GM18517 (cell line): Measurements from ENCODE around the gene RUSC2.
"Not testable (repeated sequence)": the region's sequence is repeated elsewhere in the genome, so short reads cannot be mapped to it uniquely, and the experiment has no call there.

Experiments used
- ATAC-seq: cut with Tn5 transposase; IDR thresholded peaks from one replicate; pipeline ENCODE4 v1.9.1; 2021; ENCODE audit warnings: mild to moderate bottlenecking, moderate library complexity; ENCODE audit not compliant: unreplicated experiment

RUSC2 gene

DNA sequence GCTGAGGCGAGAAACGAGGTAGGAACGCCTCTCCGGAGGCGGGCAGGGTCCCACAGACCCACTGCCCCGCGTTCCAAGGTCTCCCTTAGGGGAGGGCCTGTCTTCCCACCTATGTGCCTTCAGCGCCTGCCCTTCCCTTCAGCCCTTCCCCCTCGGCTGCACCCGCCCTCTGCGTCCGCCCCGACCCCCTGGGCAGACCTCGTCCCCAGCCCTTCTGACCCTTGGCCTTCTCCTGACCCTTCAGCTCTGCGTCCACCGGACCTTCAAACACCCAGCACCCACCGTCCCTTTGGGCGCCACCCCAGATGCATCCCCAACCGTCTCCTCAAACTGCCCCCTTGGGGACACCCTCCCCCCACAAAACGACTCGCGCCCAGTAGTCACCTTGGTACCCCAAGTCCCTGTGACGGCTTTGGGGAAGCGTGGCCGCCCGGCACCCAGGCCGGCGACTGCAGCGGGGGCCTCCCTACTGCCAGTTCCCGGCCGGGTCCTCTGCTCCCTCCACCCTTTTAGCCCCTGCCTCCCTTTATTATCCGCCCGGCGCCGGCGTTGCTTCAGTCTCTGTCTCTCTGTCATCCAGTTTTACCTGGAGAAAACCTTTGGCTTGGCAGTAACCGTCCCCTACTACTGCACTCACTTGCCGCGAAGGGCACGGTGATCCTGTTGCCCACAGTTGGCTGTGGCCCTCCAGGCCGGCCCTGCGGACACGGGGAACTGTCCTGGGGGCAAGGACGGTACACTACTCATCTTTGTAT is 421 bp downstream of the RUSC2 start:
- ATAC-seq, result no peak

DNA sequence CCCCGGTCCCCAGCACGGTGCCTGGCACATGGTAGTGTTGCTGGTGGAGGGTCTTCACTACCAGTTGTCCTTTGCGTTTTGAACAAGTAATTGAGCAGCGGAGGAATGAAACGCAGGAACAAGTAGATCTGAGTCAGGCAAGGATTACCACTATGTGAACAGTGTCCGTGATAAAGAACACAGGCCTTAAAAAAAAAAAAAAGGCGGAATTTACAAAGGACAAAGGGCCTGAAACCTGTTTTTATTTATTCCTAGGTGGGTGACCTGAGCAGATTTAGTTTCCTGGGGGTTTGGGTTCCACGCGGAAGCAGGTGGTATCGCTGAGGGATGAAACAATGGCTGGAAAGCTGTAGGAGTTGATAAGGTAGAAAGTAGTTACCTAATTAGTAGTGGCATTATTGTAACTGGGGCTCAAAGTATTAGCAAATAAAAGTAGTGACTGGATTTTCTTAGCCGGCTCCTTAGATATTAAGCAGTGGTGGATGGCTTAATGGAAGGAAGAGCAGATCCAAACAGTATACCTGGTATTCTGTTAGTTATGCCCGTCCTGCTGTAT is 1.1 kb downstream of the RUSC2 start:
- no peak for ATAC-seq

DNA sequence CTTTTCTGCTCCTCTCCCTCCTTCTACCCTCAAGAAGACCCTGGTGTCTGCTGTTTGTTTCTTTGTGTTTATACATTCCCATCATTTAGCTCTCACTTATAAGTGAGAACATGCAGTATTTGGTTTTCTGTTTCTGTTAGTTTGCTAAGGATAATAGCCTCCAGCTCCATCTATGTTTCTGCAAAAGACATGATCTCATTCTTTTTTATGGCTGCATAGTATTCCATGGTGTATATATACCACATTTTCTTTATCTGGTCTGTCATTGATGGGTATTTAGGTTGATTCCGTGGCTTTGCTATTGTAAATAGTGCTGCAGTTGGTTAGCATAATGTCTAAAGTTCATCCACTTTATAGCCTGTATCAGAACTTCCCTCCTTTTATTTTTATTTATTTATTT is 3.2 kb downstream of the RUSC2 start:
- ATAC-seq, result not testable (repeated sequence)

DNA sequence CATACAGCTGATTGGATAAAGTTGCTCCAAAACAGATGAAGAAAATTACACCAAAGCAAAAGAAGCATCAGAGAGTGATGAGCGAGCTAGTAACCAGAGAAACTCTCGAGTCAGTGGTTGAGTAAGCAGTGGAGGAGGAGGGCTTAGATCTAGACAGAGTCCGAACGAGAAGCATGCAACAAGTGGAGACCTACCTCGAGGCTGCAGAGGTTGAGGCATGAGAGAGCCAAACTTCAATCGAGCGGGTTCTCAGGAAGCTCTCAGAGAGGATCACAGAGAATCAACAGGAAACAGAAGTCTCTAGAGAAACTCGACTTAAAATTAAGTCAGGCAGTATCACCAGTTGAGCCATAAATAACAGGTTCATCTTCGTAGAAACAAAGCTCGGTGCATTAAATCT is 6.1 kb downstream of the RUSC2 start:
- ATAC-seq, result no peak

DNA sequence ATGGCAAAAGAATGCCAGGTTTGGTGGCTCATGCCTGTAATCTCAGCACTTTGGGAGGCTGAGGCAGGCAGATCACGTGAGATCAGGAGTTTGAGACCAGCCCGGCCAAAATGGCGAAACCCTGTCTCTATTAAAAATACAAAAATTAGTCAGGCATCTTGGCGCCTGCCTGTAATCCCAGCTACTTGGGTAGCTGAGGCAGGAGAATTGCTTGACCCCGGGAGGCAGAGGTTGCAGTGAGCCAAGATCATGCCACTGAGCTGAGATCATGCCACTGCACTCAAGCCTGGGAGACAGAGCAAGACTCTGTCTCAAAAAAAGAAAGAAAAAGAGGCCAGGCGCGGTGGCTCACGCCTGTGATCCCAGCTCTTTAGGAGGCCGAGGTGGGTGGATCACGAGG is 8.3 kb downstream of the RUSC2 start:
- ATAC-seq, result not testable (repeated sequence)

DNA sequence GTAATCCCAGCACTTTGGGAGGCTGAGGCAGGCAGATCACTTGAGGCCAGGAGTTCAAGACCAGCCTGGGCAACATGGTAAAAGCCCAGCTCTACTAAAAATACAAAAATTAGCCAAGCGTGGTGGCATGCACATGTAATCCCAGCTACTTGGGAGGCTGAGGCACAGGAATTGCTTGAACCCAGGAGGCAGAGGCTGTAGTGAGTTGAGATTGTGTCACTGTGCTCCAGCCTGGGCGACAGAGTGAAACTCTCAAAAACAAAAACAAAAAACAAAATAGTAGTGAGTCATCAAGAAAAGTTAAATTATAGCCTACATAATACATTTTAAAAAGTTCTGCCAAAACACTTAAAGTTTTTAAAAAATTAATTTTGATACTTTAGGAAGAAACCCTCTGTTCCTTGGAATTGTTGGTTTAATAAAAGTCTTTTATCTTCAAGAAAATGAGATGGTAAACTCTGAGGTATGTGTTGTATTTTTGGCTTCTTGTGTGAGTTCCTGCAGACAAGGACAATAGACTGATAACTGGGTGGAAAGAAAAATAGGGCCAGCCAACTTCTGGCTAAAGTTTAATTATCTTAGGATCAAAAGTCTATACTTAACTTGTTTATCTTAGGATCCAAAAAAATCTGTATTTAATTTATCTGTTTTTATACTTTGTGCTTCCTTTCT is 9.3 kb downstream of the RUSC2 start:
- ATAC-seq, result no peak

DNA sequence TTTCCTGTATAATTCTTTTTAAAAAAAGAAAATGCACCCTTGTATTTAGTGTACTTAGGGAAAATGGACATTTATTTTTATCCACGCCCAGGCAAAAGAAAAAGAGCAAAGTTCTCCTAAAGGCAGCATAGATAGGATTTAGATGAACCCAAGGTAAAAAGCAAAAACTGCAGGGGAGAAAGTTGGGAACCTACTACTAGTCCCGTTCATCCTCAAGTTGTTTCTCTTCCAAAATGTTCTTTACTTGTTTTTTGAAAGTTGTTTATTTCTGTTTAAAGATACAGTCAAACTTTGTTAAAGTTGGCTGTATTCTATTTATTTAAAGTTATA is 9.8 kb downstream of the RUSC2 start:
- ATAC-seq, result no peak

DNA sequence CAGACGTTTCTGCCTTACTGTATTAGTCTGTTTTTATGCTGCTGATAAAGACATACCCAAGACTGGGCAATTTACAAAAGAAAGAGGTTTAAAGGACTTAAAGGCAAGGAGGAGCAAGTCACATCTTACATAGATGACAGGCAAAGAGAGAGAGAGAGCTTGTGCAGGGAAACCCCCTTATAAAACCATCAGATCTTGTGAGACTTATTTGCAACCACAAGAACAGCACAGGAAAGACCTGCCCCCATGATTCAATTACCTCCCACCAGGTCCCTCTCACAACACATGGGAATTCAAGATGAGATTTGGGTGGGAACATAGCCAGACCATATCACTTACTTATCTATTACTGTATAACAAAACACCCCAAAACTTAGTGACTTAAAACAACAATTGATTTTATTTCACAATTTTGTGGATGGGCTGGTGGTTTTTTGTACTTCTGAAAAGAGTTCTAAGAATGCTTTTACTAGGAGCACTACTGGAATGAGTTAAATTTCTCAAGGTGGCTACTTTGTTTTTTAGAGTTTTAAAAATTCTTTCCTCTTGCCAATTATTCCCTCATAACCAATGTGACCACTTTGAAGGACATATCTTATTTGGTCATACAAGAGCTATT is 10.3 kb downstream of the RUSC2 start:
- no peak for ATAC-seq

DNA sequence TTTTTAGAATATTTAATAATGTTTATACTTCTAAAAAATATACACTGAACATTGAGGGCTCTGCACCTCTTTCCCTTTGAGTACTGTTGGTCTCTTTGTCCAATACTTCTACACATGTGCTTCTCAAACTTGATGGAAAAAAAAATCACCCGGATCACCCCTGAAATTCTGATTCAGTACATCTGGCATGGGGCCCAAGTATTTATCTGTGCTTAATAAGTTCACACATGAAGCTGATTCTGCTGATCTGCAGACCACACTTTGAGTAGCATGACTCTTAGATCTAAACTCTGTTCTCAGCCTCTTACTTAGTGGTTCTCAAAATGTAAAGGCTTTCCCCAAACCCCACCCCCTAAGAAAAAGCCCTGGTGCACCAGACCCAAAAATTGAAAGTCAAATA is 12.0 kb downstream of the RUSC2 start:
- no peak for ATAC-seq

DNA sequence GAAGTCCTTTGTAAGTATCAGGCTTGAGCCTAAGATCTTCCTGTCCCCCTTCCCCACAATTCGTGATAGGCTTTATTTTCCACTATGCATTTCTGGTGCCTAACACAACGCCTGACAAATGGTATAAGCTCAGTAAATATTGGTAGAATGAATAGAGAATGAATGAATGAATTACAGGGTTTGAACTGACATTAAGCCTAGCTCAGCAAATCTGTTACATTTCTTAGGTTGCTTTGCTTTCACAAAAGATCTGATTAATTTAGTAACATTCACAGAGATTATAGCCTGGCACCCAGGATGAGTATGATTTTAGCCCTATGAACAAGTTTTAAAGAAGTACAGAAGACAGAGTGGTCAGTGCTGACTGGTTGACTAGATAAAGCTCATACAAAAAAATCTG is 16.4 kb downstream of the RUSC2 start:
- no peak for ATAC-seq

DNA sequence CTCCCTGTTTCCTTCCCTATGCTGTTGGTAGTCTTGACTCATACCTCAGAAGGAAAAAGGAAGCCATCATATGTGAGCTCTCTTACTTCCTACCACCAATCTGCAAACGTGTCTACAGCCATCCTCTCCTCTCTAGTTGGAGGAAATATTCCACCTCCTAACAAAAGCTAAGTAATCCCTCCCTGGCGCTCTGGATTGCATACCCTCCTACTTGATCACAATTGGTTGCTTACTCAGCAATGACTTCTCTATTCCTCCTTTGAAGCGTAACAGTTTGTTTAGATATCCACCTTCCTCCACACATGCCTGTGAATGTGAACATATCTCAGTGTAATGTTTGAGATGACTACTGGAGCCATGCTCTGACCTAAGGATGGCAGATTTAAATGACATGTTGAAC is 18.2 kb downstream of the RUSC2 start:
- no peak for ATAC-seq

DNA sequence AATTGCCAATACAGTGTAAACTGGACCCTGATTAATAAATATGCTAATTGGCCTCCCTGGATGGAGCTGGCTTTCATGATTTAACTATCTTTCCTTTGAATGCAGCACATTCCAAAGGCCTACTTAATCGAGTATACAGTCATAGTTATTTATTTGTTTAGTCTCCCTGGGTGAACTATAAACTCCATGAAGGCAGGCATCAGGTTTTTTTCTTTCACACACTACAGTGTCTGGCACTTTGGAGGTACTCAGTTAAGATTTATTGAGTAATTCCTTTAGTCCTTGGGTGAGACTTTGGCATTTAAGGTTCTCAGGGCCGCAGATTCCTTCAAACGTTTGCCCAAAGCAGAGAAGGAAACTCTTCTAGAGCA is 20.5 kb downstream of the RUSC2 start:
- no peak for ATAC-seq

DNA sequence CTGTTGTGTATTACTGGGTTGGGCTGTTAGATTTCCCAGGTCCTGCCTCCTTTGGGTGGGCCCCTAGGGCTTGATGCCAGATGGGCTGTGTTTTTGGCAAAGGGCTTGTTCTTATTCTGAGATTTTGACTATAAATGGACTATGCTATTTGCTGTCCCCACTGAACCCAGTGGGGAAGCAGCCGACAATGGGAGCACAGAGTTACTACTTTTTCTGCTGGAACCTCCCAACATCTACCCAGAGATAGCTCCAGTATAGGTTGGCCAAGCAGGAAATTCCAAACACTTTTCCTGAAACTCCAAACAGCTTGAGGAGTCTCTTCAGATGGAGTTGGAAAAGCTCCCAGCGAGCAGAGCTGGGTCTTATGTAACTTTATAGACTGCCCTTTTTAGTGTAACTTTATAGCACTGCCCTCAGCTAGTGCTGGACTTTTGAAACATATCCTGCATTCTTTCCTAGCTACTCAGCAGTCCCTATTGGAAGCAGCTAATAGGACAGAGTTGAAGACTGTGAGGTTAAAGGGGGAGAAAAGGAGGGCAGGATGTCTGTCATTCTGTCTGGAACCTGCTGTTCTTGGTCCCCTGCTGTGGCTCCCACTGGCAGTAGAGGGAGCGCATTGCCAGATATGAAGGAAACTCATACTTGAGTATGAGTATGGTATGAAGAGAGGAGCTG is 21.0 kb downstream of the RUSC2 start:
- ATAC-seq, result no peak

DNA sequence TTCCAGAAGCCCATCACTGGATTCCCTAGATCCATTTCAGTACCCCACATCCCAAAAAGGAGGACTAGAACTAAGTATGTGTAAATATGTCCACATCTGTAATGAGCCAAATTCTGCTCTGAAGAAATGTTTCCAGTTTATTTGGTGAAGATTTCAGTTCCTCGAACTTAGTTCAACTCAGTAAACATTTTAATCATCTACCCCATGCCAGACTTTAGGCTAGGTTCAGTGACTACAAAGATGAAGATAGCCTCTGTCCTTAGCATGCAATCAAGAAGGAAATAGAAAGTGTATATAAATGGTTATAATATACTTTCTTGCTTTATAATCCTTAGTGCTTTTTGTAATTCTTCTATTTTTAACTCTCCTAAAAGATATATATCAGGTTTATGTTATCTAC is 21.5 kb downstream of the RUSC2 start:
- no peak for ATAC-seq

DNA sequence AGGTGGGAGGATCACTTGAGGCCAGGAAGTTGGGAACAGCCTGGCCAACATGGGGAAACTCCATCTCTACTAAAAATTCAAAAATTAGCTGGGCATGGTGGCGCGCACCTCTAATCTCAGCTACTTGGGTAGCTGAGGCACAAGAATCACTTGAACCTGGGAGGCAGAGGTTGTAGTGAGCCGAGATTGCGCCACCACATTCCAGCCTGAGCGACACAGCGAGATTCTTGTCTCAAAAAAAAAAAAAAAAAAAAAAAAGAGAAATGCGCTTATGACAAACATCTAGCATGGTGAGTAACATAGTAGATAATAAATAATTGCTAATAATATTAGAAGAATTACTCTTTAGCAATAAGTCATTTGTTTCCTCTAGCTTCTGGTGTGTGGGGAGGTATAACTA is 25.9 kb downstream of the RUSC2 start:
- no peak for ATAC-seq

DNA sequence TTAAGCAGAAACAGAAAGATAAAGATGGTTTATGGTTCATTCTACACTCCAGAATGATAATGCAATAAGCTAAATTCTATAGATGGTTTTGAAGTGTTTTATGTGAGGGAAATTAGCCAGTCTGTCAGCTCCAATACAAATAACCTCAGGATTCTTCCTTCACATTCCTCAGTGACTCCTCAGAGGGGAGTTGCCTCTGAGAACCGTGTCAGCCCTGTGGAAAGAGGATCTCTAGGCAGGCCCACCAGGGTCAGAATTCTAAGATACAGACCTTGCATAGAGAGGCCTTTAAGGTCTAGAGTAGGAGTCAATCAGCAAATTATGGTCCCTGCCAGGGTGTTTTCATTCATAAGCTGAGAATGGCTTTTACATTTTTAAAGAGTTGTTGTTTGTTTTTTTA is 26.6 kb downstream of the RUSC2 start:
- no peak for ATAC-seq

DNA sequence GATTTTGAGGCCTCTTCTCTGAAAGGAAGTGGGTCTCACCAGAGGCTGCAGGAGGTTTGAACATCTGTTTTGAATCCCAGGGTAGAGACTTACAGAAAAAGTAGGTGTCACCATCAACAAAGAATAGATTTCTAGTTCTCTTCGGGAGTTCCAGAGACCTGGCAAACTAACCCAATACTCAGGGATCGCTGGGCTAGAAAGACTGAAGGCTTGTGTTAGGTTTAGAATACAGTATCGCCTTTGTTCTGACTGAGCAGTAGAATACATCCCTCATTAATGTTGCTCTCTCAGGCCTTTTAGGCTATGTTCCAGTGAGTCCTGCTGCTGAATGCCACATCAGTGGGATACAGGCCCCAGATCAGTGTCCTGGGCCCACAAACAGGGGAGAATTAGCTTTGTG is 27.2 kb downstream of the RUSC2 start:
- ATAC-seq, result no peak

DNA sequence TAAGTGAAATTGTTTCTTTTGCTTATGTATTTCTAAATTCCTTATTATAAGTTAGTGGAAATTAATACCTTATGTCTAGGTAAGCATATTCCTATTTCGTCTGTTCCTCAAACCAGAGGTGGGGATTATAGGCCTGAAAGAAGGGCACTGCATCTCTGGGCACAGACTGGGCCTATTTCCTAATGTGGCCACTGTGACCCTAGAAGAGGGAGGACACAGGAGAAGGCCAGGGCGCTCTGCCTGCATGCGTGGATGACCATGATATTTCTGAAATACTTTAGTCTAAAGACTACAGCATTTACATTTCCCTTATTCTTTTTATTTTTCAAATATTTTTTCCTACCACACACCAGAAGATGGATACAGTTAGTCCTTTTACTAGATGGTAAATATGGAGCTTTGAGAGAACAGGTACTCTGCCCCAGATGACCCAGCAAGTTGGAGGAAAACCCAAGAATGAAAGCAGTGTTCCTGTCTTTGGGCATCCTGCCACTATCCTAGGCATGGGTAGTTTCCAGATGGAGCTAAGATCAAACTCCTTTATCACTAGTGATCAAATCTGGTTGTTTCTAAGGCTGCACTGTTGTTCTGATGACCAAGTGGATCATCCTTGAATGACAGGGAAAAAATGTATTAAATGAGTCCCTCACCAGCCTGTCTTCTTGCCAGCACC is 27.8 kb downstream of the RUSC2 start:
- no peak for ATAC-seq

DNA sequence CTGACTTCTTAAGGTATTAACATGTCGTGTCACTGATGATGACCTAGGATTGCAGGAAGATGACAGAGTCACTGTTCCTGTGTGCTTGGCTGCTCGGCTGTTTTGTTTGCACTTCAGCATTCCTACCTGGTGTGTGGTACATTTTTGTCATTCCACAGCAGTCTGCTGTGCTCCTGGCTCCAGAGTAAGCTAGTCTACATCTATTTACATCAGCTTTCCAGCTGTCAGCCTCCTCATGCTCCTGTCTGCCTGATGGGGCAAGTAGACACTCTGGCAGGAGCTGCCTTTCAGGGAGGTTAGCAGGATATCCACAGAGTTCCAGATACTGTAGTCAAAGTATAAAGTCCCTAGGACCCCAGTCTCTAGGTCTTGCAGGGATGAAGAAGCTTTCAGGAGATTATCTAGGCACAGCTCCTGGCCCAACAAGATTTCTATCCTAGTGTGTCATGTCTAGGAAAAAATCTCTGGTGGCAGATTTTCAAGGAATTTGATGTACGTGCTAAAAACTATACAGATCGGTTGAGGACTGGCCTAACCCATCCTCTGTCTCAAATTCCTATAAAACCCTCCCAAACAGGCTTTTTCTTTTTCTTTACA is 28.4 kb downstream of the RUSC2 start:
- no peak for ATAC-seq

DNA sequence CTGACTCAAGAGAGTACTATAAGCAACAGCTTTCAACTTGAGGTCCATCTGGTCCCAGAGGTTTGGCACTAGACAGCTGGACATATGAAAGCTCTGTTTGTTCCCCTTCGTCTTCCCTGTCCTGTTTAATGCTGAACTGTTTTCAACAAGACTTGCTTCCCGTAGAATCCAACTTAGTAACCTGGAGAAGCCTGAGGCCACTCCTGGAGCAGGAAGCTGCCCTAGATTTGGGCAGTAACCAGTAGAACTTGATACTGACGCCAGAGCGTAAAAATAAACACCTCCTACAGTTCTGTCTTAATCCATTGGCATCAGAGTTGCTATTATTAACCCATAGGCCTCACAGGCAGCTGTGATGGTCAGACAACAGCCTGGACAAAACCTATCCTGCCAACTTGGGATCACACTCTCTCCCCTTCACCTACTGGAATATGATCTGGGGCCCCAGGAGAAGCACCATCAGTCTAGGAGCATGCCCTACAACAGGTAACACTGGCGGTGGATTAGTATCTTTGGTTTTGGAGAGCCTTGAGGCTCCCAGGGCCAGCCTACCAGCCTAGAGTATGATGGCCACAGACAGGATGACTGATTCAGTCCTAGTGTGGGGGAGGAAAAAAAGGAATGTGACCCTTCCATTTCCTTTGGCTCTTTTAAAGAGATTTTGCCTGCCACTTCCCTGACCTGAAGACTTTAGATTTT is 29.2 kb downstream of the RUSC2 start:
- ATAC-seq, result no peak
